Neural progenitor cell (in vitro differentiated cells): ENCODE data around the gene TP53I13. TPM values are rescaled to one million over a fixed set of nuclear protein-coding genes. Genes with fewer than 3 reads are reported as not detected.

Experiments used
- DNase-seq: peaks from one replicate; pipeline ENCODE4 v3.0.0-alpha.2; 2016; ENCODE audit warnings: low spot score
- H2AFZ ChIP-seq: fragments of 200-600 bp; sonication (generic); replicated peaks from 2 replicates; pipeline ENCODE4 v1.6.1; 2016; ENCODE audit warnings: antibody characterized with exemption
- H3F3A ChIP-seq: fragments of 200-600 bp; sonication (generic); 2 replicates; pipeline ENCODE4 v1.6.1; 2016; ENCODE audit warnings: antibody characterized with exemption, low read depth
- H3K27ac ChIP-seq: fragments of 200-600 bp; sonication (generic); 2 replicates; pipeline ENCODE4 v1.5.1; 2016; ENCODE audit warnings: mild to moderate bottlenecking
- H3K27me3 ChIP-seq: fragments of 200-600 bp; sonication (generic); 2 replicates; pipeline ENCODE4 v1.6.1; 2016; ENCODE audit warnings: mild to moderate bottlenecking, moderate library complexity
- H3K36me3 ChIP-seq: fragments of 200-600 bp; sonication (generic); 2 replicates; pipeline ENCODE4 v1.5.1; 2016
- H3K4me1 ChIP-seq: fragments of 200-600 bp; sonication (generic); 2 replicates; pipeline ENCODE4 v1.6.1; 2016; ENCODE audit warnings: mixed run types
- H3K4me2 ChIP-seq: fragments of 200-600 bp; sonication (generic); 2 replicates; pipeline ENCODE4 v1.6.1; 2016
- H3K4me3 ChIP-seq: fragments of 200-600 bp; sonication (generic); 2 replicates; pipeline ENCODE4 v1.5.1; 2016
- H3K79me2 ChIP-seq: fragments of 200-600 bp; sonication (generic); 2 replicates; pipeline ENCODE4 v1.6.1; 2016; ENCODE audit warnings: low read depth
- H3K9ac ChIP-seq: fragments of 200-600 bp; sonication (generic); 2 replicates; pipeline ENCODE4 v1.6.1; 2016
- H3K9me3 ChIP-seq: fragments of 200-600 bp; sonication (generic); 2 replicates; pipeline ENCODE4 v1.5.1; 2016; ENCODE audit warnings: low read depth
- H4K20me1 ChIP-seq: fragments of 200-600 bp; sonication (generic); 2 replicates; pipeline ENCODE4 v1.6.1; 2016; ENCODE audit warnings: low read depth
- H3K27ac Mint-ChIP-seq: 3 replicates; pipeline ENCODE4 v1.8.0; 2021; ENCODE audit warnings: mixed read lengths
- H3K27me3 Mint-ChIP-seq: 2 replicates; pipeline ENCODE4 v1.8.0; 2022; ENCODE audit warnings: low read depth, mild to moderate bottlenecking, inconsistent platforms, moderate library complexity, mixed read lengths; ENCODE audit not compliant: insufficient read depth
- H3K36me3 Mint-ChIP-seq: 3 replicates; pipeline ENCODE4 v1.8.0; 2021; ENCODE audit warnings: mixed read lengths
- H3K4me1 Mint-ChIP-seq: 3 replicates; pipeline ENCODE4 v1.8.0; 2021; ENCODE audit warnings: mixed read lengths
- H3K4me3 Mint-ChIP-seq: 3 replicates; pipeline ENCODE4 v1.8.0; 2021; ENCODE audit warnings: mild to moderate bottlenecking, moderate library complexity, mixed read lengths
- H3K9me3 Mint-ChIP-seq: 3 replicates; pipeline ENCODE4 v1.8.0; 2020; ENCODE audit warnings: mixed read lengths
- CTCF ChIP-seq: fragments of 200-600 bp; sonication (generic); IDR thresholded peaks from 2 replicates; pipeline ENCODE4 v1.5.1; 2017; ENCODE audit warnings: antibody characterized with exemption, mild to moderate bottlenecking
- EZH2 ChIP-seq: fragments of 200-600 bp; sonication (generic); IDR thresholded peaks from 2 replicates; pipeline ENCODE4 v1.6.1; 2017; ENCODE audit warnings: antibody characterized with exemption, mild to moderate bottlenecking, moderate library complexity
- EZH2phosphoT487 ChIP-seq: fragments of 200-600 bp; sonication (generic); IDR thresholded peaks from 2 replicates; pipeline ENCODE4 v1.6.1; 2017; ENCODE audit warnings: antibody characterized with exemption
- total RNA-seq: library from RNA; depleted of rRNA; stranded (reverse); fragments of >200 nt; gene quantifications from 2 replicates; pipeline ENCODE4 v1.2.3, GENCODE V29; 2015; ENCODE audit warnings: low replicate concordance

The TP53I13 gene
- total RNA-seq, 1 donor from 2014 or later = 9.2 TPM

- Mint-ChIP-seq H3K4me1 (peaks cover 48% of the 10 kb centered on the region), H3K4me3 (peak overlapping the region; percentile 94), H3K27ac (no peak overlapping the region), H3K9me3 (no peaks in the 10 kb centered on the region), H3K27me3 (peaks cover 14% of the 10 kb centered on the region), H3K36me3 (no peaks in the 10 kb centered on the region)
- no peak for TF ChIP-seq EZH2phosphoT487
- no peak for TF ChIP-seq EZH2
- no peak for TF ChIP-seq CTCF
- peaks cover 57% of the 10 kb centered on the region for H4K20me1 ChIP-seq
- H3K4me1 ChIP-seq = peaks cover 56% of the 10 kb centered on the region
- peaks cover 26% of the 10 kb centered on the region for H3F3A ChIP-seq
- H2AFZ ChIP-seq = no peak overlapping the region
- H3K27me3 ChIP-seq = no peaks in the 10 kb centered on the region
- no peak overlapping the region for H3K27ac ChIP-seq
- DNase-seq = peak; percentile 16
- no peaks in the 10 kb centered on the region for H3K9me3 ChIP-seq
- peaks cover 57% of the 10 kb centered on the region for H3K79me2 ChIP-seq
- H3K4me2 ChIP-seq = peak overlapping the region; percentile 90
- no peaks in the 10 kb centered on the region for H3K36me3 ChIP-seq
- H3K4me3 ChIP-seq = peak overlapping the region; percentile 84
- H3K9ac ChIP-seq = peak overlapping the region; percentile 37
Measured at GRCh38 chr17:29588017-29588561, 19.6 kb downstream of the TP53I13 start.

GRCh38 chr17:29588562-29589411, 20.3 kb downstream of the TP53I13 start:
- Histone ChIP-seq H3K36me3 (no peaks in the 10 kb centered on the region), H3K4me3 (peak overlapping the region; percentile 84), H3K4me2 (peak overlapping the region; percentile 90), H2AFZ (no peak overlapping the region), H3K9me3 (no peaks in the 10 kb centered on the region), H3K27me3 (no peaks in the 10 kb centered on the region), H3K27ac (no peak overlapping the region), H4K20me1 (peaks cover 53% of the 10 kb centered on the region), H3F3A (peaks cover 28% of the 10 kb centered on the region), H3K9ac (peak overlapping the region; percentile 37), H3K4me1 (peaks cover 57% of the 10 kb centered on the region), H3K79me2 (peaks cover 52% of the 10 kb centered on the region)
- H3K27ac Mint-ChIP-seq = no peak overlapping the region
- TF ChIP-seq EZH2phosphoT487 (no peak), CTCF (no peak), EZH2 (no peak)
- peak; percentile 79 for DNase-seq
- H3K27me3 Mint-ChIP-seq = peaks cover 14% of the 10 kb centered on the region
- H3K9me3 Mint-ChIP-seq = no peaks in the 10 kb centered on the region
- no peaks in the 10 kb centered on the region for H3K36me3 Mint-ChIP-seq
- peak overlapping the region; percentile 94 for H3K4me3 Mint-ChIP-seq
- H3K4me1 Mint-ChIP-seq = peaks cover 47% of the 10 kb centered on the region

- TF ChIP-seq CTCF = no peak
- TF ChIP-seq EZH2 = no peak
- TF ChIP-seq EZH2phosphoT487 = no peak
- Histone ChIP-seq H3F3A (peaks cover 31% of the 10 kb centered on the region), H2AFZ (no peak within 1 kb of the TSS), H3K27ac (no peak within 1 kb of the TSS), H4K20me1 (peaks cover 53% of the 10 kb centered on the region), H3K4me1 (peaks cover 56% of the 10 kb centered on the region), H3K4me2 (peak within 1 kb of the TSS; percentile 90), H3K79me2 (peaks cover 49% of the 10 kb centered on the region), H3K36me3 (no peaks in the 10 kb centered on the region), H3K4me3 (peak within 1 kb of the TSS; percentile 84), H3K9me3 (no peaks in the 10 kb centered on the region), H3K9ac (peak within 1 kb of the TSS; percentile 37), H3K27me3 (no peaks in the 10 kb centered on the region)
- DNase-seq = peak; percentile 97
- no peaks in the 10 kb centered on the region for H3K36me3 Mint-ChIP-seq
- H3K4me3 Mint-ChIP-seq = peak within 1 kb of the TSS; percentile 94
- no peaks in the 10 kb centered on the region for H3K9me3 Mint-ChIP-seq
- peaks cover 9% of the 10 kb centered on the region for H3K27me3 Mint-ChIP-seq
- peaks cover 44% of the 10 kb centered on the region for H3K4me1 Mint-ChIP-seq
- peak within 1 kb of the TSS; percentile 96 for H3K27ac Mint-ChIP-seq
Measured at GRCh38 chr17:29589524-29590410, 21.3 kb downstream of the TP53I13 start, which contains the start of gene GIT1. TSS of gene GIT1 (minus strand) at chr17:29589648. CDS start at chr17:29589378, 270 bp downstream.
